CD4-positive, alpha-beta T cell treated with Interleukin-4 for 1 hour (primary cell): ENCODE data around the gene MBNL1.
A peak's percentile ranks its signal among the peaks of the same experiment; 100 is the strongest.

Experiments used
- DNase-seq, 2 donors: peaks; one replicate each; pipeline ENCODE4 v3.0.0-alpha.2; 2020 to 2022

Gene MBNL1, protein sequence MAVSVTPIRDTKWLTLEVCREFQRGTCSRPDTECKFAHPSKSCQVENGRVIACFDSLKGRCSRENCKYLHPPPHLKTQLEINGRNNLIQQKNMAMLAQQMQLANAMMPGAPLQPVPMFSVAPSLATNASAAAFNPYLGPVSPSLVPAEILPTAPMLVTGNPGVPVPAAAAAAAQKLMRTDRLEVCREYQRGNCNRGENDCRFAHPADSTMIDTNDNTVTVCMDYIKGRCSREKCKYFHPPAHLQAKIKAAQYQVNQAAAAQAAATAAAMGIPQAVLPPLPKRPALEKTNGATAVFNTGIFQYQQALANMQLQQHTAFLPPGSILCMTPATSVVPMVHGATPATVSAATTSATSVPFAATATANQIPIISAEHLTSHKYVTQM

DNA sequence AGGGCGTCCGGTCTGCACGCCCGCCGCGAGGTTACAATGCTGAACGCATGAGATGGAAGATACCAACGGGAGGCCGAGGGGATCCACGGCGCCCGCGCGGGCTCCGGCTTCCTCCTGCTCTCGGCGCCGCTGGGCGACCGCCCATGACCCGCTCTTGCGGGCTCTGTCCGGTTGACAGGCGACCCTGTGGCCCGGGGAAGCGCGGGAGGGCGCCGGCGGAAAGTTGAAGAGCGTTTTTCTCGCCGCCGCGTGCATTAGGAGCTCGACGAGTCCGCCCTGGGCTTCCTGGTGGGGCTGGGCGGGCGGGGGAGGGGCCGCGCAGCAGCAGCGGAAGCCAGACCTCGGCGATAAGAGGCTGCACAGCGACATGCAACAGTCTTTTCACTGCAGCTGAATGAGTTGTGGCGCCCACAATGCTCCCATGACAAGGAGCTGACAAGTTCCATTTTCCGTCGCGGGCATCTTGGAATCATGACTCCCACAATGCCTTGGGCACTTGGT, at the start of gene MBNL1:
TSS of gene MBNL1 (plus strand) at position 375 of the 501 bp plus-strand sequence. CDS start 31,265 bp downstream, outside the sequence.
- peak; percentile 90 to 91 for DNase-seq

DNA sequence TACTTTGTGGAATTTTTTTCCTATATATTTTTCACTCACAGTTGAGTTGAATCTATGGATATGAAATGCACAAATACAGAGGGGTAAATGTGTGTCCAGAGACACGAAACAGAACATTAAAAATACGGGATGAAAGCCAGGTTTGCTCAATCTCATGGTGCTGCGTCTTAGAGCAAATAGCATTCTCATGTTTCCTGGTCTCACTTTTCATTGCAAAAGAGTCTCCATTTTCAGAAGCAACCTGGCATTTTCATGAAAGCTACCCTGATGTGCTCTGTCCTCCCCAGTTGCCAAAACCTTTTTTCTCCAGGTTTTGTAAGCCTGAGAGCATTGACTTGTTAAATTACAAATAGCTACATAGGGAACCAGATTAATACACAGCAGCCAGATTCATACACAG, 49.5 kb upstream of the MBNL1 start:
- no peak for DNase-seq

DNA sequence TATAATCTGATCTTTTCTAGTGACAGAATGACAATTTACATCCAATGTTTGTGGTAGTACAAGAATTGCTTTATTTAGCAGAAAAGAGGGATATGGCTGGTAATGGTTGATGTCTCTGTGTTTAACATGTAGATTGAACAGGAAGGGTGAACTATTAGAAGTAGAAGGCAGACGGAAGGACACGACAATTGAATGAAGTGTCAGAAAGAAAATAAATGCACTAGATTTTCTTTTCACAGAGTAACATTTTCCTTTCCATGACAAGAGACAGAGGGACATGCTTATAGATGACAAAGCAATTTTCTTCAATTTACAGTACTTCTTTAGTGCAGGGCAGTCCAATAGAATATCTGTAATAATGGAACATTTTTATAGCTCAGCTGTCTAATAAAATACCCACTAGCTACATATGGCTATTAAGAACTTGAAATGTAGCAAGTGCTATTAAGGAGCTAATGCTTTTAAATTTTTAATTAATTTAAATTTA, 48.9 kb upstream of the MBNL1 start:
- no peak for DNase-seq

DNA sequence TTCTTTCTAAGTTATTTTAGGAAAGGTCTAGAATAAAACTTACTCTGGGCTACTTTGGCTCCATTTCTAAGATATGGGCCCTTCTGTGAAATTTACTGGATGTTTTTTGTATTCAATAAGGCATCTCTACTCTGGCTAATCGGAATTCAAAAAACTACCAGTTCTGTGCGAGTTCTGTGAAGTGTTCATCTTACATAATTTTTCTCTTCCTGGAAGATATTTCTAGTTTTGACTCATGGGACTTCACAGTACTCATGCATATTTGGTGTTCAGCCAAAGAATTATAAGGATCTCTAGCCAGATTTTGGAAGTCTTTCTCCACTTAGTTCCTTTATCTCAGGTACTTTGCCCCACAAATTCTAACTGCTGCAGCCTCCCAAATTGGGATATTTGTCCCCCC, 46.4 kb upstream of the MBNL1 start:
- peak in 1 of 2 donors; percentile 34 for DNase-seq

DNA sequence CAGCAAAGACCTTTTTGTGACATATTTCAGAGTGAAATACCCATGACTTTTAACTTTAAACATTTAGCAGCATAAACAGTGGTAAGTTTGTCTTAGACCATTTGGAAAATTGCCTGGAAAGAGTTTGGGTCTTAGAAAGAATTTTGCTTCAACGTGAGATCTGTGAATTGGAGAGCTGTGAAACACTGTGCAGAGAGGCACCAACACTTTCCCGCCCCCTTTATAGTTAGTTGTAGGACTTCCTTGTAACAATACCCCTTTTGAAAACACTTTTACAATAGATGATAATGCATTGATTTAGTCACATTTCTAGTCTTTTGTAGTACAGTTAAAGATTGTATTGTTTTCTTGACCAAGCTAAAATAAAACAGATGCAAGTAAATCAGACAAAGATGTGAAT, 43.5 kb upstream of the MBNL1 start:
- DNase-seq = no peak

DNA sequence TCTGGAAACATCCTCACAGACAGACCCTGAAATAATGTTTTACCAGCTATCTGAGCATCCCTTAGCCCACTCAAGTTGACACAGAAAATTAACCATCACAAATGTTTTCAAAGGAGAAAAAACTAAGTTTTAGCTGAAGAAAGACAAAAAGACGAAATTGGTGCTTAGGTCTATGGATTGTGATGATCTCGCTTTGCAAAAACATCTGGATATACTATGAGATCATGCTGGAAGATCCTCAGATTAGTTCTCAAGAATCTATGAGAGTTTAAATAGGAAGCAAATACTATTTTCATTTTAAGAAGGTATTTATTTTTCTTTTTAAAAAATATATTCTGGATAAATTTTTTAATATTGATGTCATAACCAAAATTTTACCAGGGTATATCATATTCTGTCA, 42.6 kb upstream of the MBNL1 start:
- DNase-seq = no peak

DNA sequence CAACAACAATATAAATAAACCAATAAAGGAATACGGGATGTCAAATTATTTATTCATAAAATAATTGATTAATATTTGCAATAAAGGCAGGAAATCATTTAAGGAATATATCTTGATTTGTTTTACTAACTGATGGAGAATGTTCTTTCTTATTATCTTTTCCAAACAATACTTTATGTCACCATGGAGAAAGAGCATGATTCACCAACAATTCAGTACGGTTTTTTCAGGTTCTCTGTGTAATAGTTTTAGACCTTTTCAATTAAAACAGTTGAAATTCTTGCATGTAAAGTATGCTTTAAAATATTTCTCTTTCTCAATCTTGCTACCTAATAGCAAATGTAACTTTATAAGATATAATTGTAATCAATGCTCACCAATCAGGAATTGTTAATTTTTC, 41.7 kb upstream of the MBNL1 start:
- no peak for DNase-seq

DNA sequence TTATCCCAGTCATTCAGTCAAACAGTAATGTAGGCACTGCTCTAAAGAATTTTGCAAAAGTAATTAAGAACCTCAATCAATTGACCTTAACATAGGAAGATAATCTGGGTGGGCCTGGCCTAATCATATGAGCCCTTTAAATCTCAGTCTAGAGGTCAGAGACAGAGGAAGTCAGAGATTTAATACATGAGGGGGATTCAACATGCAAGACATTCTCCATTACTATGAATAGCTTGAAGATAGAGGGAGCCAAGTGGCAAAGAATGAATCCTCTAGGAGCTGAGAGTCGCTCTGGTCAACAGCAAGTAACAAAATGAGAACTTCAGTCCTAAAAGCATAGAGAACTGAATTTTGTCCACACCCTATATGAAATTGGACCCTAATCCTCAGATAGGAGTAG, 39.0 kb upstream of the MBNL1 start:
- DNase-seq = no peak

DNA sequence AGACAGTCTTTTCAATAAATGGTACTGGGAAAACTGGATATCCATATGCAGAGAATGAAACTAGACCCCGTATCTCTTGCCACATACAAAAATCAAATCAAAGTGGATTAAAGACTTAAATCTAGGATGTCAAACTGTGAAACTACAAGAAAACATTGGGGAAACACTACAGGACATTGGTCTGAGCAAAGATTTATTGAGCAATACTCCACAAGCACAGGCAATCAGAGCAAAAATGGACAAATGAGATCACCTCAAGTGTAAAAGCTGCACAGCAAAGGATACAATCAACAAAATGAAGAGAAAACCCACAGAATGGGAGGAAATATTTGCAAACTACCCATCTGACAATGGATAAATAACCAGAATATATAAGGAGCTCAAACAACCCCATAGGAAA, 38.4 kb upstream of the MBNL1 start:
- no peak for DNase-seq

DNA sequence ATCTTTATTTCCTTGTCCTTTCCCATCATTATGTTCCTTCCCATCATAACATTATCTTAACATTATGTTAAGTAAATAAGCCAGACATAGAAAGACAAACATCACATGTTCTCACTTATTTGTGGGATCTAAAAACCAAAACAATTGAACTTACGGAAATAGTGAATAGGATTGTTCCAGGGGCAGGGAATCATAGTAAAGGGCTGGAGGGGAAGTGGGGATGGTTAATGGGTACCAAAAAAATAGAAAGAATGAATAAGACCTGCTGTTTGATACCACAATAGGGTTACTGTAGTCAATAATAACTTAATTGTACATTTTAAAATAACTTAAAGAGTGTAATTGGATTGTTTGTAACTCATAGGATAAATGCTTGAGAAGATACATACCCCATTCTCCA, 36.7 kb upstream of the MBNL1 start:
- DNase-seq = no peak

DNA sequence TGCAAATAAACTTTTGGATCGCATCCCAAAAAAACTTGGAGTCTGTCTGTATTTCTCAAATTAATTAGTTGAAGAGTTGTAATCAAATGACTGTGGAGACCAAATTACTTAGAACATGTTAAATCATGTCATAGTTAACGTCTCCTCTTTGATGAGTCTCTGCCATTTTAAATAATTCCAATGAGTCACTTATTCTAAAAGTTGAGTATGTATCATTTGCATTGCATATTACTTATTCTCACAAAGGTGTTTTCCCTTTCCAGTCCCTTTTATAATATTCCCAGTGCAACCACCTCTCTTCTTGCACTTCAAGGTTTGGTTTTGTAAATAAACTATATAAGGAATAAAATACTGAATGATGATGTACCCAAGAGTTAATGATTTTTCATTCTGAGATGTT, 36.0 kb upstream of the MBNL1 start:
- no peak for DNase-seq

DNA sequence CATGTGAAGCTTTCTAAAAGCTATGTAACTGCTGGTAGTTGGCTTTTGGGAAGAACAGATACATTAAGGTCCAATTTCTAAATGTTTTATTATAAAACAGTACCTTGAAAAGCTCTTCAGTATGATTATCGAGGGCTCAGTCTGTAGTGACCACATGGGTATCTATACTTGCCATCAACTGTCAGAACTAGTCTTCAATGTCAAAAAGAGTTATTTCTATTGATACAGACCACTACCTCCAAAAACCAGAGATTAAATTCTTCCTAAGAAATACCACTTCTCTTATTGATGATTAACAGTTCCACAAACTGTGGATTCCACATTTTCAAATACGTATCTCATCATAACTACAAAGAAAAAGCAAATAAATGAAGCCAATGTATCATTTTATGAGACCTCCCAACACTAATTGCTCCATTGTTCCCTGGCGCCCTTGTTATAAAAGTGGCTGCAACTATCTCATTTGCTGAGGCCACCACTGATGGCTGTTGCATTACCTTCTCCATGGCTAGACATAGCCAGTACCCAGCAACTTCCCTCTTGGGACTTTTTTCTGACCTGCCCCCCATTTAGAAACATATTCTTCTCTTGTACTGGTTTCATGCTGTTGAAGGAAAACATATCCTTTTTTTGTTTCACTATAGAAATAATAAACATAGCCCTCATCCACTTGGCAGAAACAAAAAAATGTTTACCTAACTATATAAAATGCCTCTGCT, 33.9 kb upstream of the MBNL1 start:
- DNase-seq = no peak

DNA sequence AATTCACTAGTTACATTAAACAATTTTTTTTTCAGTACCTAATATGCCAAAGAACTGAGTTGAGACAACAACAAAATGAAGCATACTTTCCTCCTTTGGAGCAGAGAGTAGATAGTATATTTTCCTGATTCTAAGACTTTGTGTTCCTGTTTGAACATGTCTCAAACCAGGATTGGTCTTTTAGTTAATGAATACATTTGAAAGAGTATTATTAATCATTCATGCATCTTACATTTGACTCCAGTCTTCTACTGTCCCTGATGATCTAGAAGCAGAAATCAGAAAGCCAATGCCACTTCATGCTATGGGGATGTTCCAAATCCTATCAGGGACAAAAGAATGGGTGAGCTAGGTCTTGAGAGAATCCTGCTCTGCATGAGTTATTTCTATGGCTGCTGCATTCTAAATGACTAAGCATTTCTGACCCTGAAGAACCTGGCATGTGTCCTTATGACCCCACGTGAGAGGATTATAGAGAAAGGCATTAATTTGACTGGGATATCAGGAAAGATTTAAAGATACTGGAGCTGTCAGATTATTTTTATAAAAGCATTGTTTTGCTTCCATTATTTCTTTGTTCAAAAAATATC, 32.9 kb upstream of the MBNL1 start:
- no peak for DNase-seq

DNA sequence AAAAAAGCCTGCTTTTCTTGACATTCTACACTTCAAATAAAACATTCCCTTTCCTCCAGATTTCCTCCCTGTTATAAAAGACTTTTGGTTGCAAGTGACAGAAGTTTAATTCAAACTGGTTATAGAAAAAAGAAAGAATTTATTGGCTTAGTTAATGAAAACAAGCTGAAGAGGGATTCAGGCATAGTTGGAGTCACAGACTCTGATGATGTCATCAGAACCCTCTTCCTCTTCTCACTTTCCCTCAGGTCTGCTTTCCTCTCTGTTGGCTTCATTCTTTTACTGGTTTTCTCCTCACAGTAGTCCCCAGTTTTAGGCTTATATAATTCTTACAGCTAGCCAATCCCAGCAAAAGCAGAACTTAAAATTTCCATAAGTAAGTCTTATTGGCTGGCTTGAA, 32.0 kb upstream of the MBNL1 start:
- DNase-seq = no peak

DNA sequence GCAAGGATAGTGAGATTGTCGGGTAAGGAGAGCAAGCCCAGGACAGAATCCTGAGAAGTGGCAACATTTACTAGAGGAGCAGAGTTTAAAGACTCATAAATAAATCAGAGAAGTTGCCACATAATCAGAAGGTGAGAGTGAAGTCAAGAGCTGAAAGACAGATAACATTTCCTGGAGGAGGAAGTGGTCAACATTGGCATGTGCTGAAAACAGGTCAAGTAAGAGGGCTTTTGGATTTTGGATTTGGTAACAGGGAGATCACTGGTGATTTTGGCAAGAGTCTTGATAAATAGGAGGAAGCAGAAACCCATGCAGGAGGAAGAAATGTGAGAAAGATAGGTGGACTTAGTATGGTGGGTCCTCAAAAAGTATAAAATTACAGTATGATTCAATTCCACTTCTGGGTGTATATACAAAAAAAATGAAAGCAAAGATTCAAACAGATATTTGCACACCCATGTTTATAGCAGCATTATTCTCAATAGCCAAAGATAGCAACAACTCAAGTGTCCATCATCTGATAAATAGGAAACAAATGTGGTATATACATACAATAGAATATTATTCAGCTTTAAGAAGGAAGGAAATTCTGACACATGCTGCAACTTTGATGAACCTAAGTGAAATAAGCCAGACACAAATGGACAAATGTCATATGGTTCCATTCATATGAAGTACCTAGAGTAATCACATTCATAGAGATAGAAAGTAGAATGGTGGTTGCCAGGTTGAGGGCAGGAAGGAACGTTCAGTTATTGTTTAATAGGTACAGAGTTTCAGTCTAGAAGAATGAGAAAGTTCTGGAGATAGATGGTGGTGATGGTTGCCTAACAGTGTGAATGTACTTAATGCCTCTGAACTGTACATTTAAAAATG, 27.3 kb upstream of the MBNL1 start:
- no peak for DNase-seq

DNA sequence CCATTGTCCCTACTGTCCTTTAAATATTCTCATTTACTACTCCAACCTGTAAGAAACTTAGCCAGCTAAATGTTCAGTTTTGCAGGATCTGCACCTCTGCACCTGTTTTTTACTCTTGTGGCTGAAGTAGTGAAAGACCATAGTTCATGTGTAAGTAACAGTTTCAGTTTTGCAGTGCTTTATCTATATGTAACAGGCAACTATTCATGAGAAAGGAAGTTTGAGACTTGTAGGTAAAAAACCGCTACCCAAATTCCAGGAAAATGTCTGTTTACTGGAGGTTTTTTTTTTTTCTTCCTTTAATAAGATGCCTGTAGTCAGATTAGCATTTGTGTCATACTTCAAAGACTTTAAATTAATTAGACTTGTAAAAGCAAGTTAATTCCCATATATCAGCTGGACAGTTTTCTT, 25.4 kb upstream of the MBNL1 start:
- DNase-seq = peak; percentile 29 to 88

DNA sequence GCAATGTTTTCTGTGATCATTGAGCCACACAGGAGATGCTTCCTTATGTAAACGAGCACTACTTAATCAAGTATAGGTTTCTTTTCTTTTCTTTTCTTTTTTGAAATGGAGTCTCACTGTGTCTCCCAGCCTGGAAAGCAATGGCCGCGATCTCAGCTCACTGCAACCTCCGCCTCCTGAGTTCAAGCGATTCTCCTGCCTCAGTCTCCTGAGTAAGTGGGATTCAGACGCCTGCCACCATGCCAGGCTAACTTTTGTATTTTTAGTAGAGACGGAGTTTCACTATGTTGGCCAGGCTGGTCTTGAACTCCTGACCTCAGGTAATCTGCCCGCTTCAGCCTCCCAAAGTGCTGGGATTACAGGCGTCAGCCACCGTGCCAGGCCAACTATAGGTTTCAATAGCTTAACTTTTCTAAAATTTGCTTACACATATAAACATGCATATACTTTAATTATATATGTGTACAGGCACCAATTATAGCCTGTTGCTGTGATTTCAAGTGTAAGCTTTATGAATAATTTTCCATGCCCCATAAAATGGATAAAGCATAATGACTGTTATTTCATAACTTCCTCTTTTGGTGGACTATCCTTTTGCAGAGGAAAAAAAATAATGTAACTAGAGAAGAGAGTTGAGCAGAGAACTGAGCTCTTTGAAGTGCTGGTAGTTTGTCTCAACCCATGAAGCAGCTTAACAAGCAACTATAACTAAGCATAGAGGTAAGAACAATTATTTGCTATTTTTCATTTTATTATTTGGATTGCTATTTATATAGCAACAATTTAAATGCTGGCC, 24.8 kb upstream of the MBNL1 start:
- DNase-seq = peak; percentile 20 to 61

DNA sequence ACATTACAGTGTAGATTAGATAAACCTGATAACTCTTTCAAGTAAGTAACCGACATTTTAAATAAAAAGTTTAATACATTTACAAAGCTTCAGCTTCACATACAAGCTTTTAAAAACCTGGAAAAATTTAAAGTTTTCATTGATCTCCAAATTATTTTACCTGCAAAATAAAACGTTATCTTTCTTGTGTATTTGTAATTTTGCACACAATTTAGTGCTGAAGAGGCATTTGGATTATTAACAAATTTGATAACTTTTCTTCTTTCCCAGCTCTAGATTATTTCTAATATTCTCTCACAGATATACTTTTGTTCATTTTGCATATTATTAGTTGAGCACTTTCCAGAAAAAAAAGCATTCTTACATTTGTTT, 24.2 kb upstream of the MBNL1 start:
- DNase-seq = no peak

DNA sequence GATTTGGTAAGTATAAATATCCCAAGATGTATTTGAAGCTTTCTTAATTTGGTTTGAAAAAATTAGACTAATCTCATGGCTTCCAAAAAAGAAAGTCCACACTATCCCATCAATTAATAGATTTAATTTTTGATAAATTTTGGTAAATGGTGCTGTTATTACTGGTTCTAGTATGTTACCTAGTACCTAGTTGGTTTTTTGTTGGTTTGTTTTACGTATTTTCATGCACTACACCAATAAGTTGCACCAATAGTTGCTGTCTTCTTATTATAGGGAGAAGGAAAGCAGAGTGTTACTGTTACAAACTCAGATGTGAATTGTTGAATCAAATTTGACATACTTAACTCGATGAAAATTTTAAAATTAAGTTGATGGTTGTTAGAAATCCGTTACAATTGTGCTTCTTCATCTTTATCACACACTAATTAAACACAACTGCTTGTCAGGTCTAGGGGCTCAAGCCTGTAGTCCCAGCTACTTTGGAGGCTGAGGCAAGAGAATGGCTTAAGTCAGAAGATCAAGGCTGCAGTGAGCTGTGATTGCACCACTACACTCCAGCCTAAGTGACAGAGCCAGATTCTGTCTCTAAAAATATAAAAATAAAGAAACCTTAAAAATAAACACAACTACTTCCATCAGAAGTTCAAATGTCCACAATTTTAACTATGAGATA, 23.1 kb upstream of the MBNL1 start:
- DNase-seq = peak in 1 of 2 donors; percentile 44

DNA sequence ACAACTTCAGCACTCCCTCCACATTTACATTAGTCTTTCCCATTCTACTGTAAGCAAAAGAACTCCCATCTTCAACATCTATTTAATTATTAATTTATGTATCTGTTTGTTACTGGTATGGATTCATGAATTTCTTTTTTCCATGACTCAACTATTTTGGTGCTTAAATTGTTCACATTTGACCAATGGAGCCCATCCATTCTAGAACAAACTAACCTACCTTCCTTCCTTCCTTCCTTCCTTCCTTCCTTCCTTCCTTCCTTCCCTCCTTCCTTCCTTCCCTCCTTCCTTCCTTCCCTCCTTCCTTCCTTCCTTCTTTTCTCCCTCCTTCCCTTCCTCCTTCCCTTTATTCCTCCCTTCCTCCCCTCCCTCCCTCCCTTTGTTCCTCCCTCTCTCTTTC, 16.8 kb upstream of the MBNL1 start:
- no peak for DNase-seq

DNA sequence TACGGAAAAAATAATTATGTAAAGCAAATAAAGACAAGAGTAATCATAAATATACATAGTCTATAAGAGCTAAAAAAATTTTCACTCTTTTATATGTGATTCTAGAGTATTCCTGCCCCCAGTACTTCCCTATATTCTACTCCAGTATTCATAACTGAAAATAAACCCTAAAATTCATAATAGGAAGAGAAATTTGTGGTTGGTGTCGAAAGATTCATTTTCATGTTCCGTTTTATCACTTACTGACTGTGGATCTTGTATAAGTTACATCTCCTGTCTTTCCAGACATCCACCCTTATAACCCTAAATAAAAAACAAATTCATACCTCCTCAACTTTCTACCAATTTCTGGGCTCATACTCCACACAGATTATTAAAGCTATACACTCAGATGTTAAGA, 16.0 kb upstream of the MBNL1 start:
- DNase-seq = no peak
